Activated CD4-positive, alpha-beta T cell treated with anti-CD3 and anti-CD28 coated beads, Interleukin-2, amount 10 ng/mL, durations not matched to agents 7 days and 5 days (primary cell): ENCODE results near the gene WDR77. TPM values are rescaled to one million over a fixed set of nuclear protein-coding genes. Genes with fewer than 3 reads are reported as not detected.

Source experiments
- CTCF ChIA-PET: fragments of 350-600 bp; sonication (Branson Sonifier 250); formaldehyde crosslinking; loops from one replicate; lab custom pipeline; 2021; ENCODE audit warnings: antibody characterized with exemption; lab: Charles Lee
- POLR2A ChIA-PET: fragments of 350-600 bp; sonication (Branson Sonifier 250); formaldehyde crosslinking; loops from one replicate; lab custom pipeline; 2021; ENCODE audit warnings: antibody characterized with exemption; lab: Charles Lee
- DNase-seq: peaks from one replicate; pipeline ENCODE4 v3.0.0-alpha.2; 2020
- H3K27ac Mint-ChIP-seq: one replicate; pipeline ENCODE4 v1.8.0; 2021; ENCODE audit warnings: mild to moderate bottlenecking, moderate library complexity, mixed read lengths
- H3K27me3 Mint-ChIP-seq: one replicate; pipeline ENCODE4 v1.8.0; 2021; ENCODE audit warnings: mixed read lengths
- H3K36me3 Mint-ChIP-seq: one replicate; pipeline ENCODE4 v1.8.0; 2021; ENCODE audit warnings: low read depth, mixed read lengths
- H3K4me1 Mint-ChIP-seq: one replicate; pipeline ENCODE4 v1.8.0; 2021; ENCODE audit warnings: mixed read lengths
- H3K4me3 Mint-ChIP-seq: one replicate; pipeline ENCODE4 v1.8.0; 2021; ENCODE audit warnings: mild to moderate bottlenecking, moderate library complexity, mixed read lengths
- H3K9me3 Mint-ChIP-seq: one replicate; pipeline ENCODE4 v1.8.0; 2021; ENCODE audit warnings: mixed read lengths
- total RNA-seq, 2 experiments: library from RNA; stranded (reverse); gene quantifications; one replicate each; pipeline ENCODE4 v1.2.3, GENCODE V29; 2021

Gene WDR77
- total RNA-seq, 2 experiments from 2014 or later, result 46.1 to 48.6 TPM

GRCh38 chr1:111481387-111482221 is 32.5 kb upstream of the WDR77 start:
- Mint-ChIP-seq H3K9me3 (peaks cover 5% of the 10 kb centered on the region), H3K27ac (no peak overlapping the region), H3K36me3 (peaks cover 20% of the 10 kb centered on the region), H3K4me1 (peaks cover 42% of the 10 kb centered on the region), H3K4me3 (no peak overlapping the region), H3K27me3 (peaks cover 3% of the 10 kb centered on the region)
- ChIA-PET CTCF (interaction anchor here (0.6 to 1.9 kb wide), 18 partner anchors 17 to 1249 kb away, joined by 3 to 13 read pairs (median 3); partner anchors contain the start of genes ADORA3, INKA2 and TMIGD3), POLR2A (no interaction called here)
- DNase-seq, result peak; percentile 68

GRCh38 chr1:111480674-111481073 is 31.6 kb upstream of the WDR77 start:
- peak; percentile 2 for DNase-seq
- H3K4me3 Mint-ChIP-seq, result no peak overlapping the region
- peaks cover 5% of the 10 kb centered on the region for H3K9me3 Mint-ChIP-seq
- ChIA-PET POLR2A (no interaction called here), CTCF (interaction anchor here (1.0 to 1.4 kb wide), 4 partner anchors 27 to 280 kb away, joined by 3 to 10 read pairs (median 3); no protein-coding TSS in a partner anchor)
- peaks cover 52% of the 10 kb centered on the region for H3K4me1 Mint-ChIP-seq
- peaks cover 25% of the 10 kb centered on the region for H3K36me3 Mint-ChIP-seq
- no peak overlapping the region for H3K27ac Mint-ChIP-seq
- peaks cover 3% of the 10 kb centered on the region for H3K27me3 Mint-ChIP-seq

- peak; percentile 72 for DNase-seq
- peak overlapping the region; percentile 93 for H3K27ac Mint-ChIP-seq
- CTCF ChIA-PET, result interaction anchor here (0.9 to 2.8 kb wide), 12 partner anchors 9 to 293 kb away, joined by 3 to 10 read pairs (median 4); no protein-coding TSS in a partner anchor
- peaks cover 70% of the 10 kb centered on the region for H3K4me1 Mint-ChIP-seq
- peaks cover 5% of the 10 kb centered on the region for H3K9me3 Mint-ChIP-seq
- peaks cover 42% of the 10 kb centered on the region for H3K36me3 Mint-ChIP-seq
- peaks cover 3% of the 10 kb centered on the region for H3K27me3 Mint-ChIP-seq
- POLR2A ChIA-PET, result interaction anchor here (1.8 kb wide), 1 partner anchor 31 kb away, joined by 4 read pairs; no protein-coding TSS in a partner anchor
- peak overlapping the region; percentile 82 for H3K4me3 Mint-ChIP-seq
Measured at GRCh38 chr1:111476761-111477309, 27.8 kb upstream of the WDR77 start.

GRCh38 chr1:111476214-111476613 is 27.2 kb upstream of the WDR77 start:
- peaks cover 64% of the 10 kb centered on the region for H3K4me1 Mint-ChIP-seq
- POLR2A ChIA-PET, result interaction anchor here (1.8 kb wide), 1 partner anchor 32 kb away, joined by 4 read pairs; no protein-coding TSS in a partner anchor
- peaks cover 5% of the 10 kb centered on the region for H3K9me3 Mint-ChIP-seq
- H3K27ac Mint-ChIP-seq, result peak overlapping the region; percentile 93
- peak overlapping the region; percentile 82 for H3K4me3 Mint-ChIP-seq
- CTCF ChIA-PET, result interaction anchor here (0.9 to 2.8 kb wide), 10 partner anchors 9 to 293 kb away, joined by 3 to 9 read pairs (median 4); no protein-coding TSS in a partner anchor
- peaks cover 3% of the 10 kb centered on the region for H3K27me3 Mint-ChIP-seq
- no peak for DNase-seq
- H3K36me3 Mint-ChIP-seq, result peaks cover 42% of the 10 kb centered on the region

GRCh38 chr1:111475701-111476100 is 26.6 kb upstream of the WDR77 start:
- CTCF ChIA-PET, result interaction anchor here (0.9 to 2.5 kb wide), 6 partner anchors 8 to 279 kb away, joined by 3 to 9 read pairs (median 4); no protein-coding TSS in a partner anchor

GRCh38 chr1:111474521-111474920 is 25.5 kb upstream of the WDR77 start:
- Mint-ChIP-seq H3K9me3 (peaks cover 5% of the 10 kb centered on the region), H3K27ac (peak overlapping the region; percentile 93), H3K36me3 (peaks cover 42% of the 10 kb centered on the region), H3K27me3 (peaks cover 3% of the 10 kb centered on the region), H3K4me3 (peak overlapping the region; percentile 82), H3K4me1 (peaks cover 59% of the 10 kb centered on the region)
- no peak for DNase-seq
- POLR2A ChIA-PET, result interaction anchor here (0.6 kb wide), 1 partner anchor 38 kb away, joined by 3 read pairs; no protein-coding TSS in a partner anchor
- CTCF ChIA-PET, result interaction anchor here (0.6 to 2.5 kb wide), 3 partner anchors 34 to 1137 kb away, joined by 3 to 9 read pairs (median 4); no protein-coding TSS in a partner anchor

More at GRCh38 chr1:111475701-111476100, 26.6 kb upstream of the WDR77 start:
- Mint-ChIP-seq H3K4me1 (peaks cover 62% of the 10 kb centered on the region), H3K9me3 (peaks cover 5% of the 10 kb centered on the region), H3K4me3 (peak overlapping the region; percentile 82), H3K27me3 (peaks cover 3% of the 10 kb centered on the region), H3K27ac (peak overlapping the region; percentile 93), H3K36me3 (peaks cover 42% of the 10 kb centered on the region)
- POLR2A ChIA-PET, result interaction anchor here (1.8 kb wide), 1 partner anchor 32 kb away, joined by 4 read pairs; no protein-coding TSS in a partner anchor
- peak; percentile 42 for DNase-seq

- CTCF ChIA-PET, result interaction anchor here (0.6 to 2.5 kb wide), 2 partner anchors 34 to 1137 kb away, joined by 4 to 9 read pairs; no protein-coding TSS in a partner anchor
- Mint-ChIP-seq H3K27me3 (peaks cover 3% of the 10 kb centered on the region), H3K4me3 (peak overlapping the region; percentile 82), H3K36me3 (peaks cover 42% of the 10 kb centered on the region), H3K27ac (peak overlapping the region; percentile 93), H3K4me1 (peaks cover 59% of the 10 kb centered on the region), H3K9me3 (peaks cover 5% of the 10 kb centered on the region)
- POLR2A ChIA-PET, result interaction anchor here (0.6 kb wide), 1 partner anchor 38 kb away, joined by 3 read pairs; no protein-coding TSS in a partner anchor
- DNase-seq, result no peak
Measured at GRCh38 chr1:111474106-111474505, 25.1 kb upstream of the WDR77 start.

GRCh38 chr1:111471538-111471937 is 22.5 kb upstream of the WDR77 start:
- Mint-ChIP-seq H3K4me1 (peaks cover 36% of the 10 kb centered on the region), H3K4me3 (no peak overlapping the region), H3K9me3 (no peaks in the 10 kb centered on the region), H3K36me3 (peaks cover 24% of the 10 kb centered on the region), H3K27me3 (no peaks in the 10 kb centered on the region), H3K27ac (no peak overlapping the region)
- ChIA-PET CTCF (interaction anchor here (0.7 to 1.8 kb wide), 7 partner anchors 14 to 780 kb away, joined by 3 to 8 read pairs (median 4); no protein-coding TSS in a partner anchor), POLR2A (no interaction called here)
- no peak for DNase-seq

GRCh38 chr1:111471012-111471411 is 22.0 kb upstream of the WDR77 start:
- ChIA-PET CTCF (interaction anchor here (0.6 to 1.8 kb wide), 7 partner anchors 22 to 781 kb away, joined by 3 to 8 read pairs (median 3); no protein-coding TSS in a partner anchor), POLR2A (interaction anchor here (0.6 kb wide), 1 partner anchor 288 kb away, joined by 5 read pairs; no protein-coding TSS in a partner anchor)
- H3K9me3 Mint-ChIP-seq, result no peaks in the 10 kb centered on the region
- no peak overlapping the region for H3K4me3 Mint-ChIP-seq
- H3K4me1 Mint-ChIP-seq, result peaks cover 31% of the 10 kb centered on the region
- no peaks in the 10 kb centered on the region for H3K27me3 Mint-ChIP-seq
- peaks cover 22% of the 10 kb centered on the region for H3K36me3 Mint-ChIP-seq
- H3K27ac Mint-ChIP-seq, result no peak overlapping the region
- peak; percentile 82 for DNase-seq

GRCh38 chr1:111470596-111470995 is 21.5 kb upstream of the WDR77 start:
- Mint-ChIP-seq H3K4me1 (peaks cover 26% of the 10 kb centered on the region), H3K9me3 (no peaks in the 10 kb centered on the region), H3K36me3 (peaks cover 19% of the 10 kb centered on the region), H3K4me3 (no peak overlapping the region), H3K27ac (no peak overlapping the region), H3K27me3 (no peaks in the 10 kb centered on the region)
- no peak for DNase-seq
- ChIA-PET POLR2A (interaction anchor here (0.6 kb wide), 1 partner anchor 288 kb away, joined by 5 read pairs; no protein-coding TSS in a partner anchor), CTCF (interaction anchor here (0.6 to 1.2 kb wide), 3 partner anchors 277 to 516 kb away, joined by 3 to 8 read pairs (median 3); no protein-coding TSS in a partner anchor)

GRCh38 chr1:111469539-111469938 is 20.5 kb upstream of the WDR77 start:
- Mint-ChIP-seq H3K4me1 (peaks cover 22% of the 10 kb centered on the region), H3K36me3 (peaks cover 20% of the 10 kb centered on the region), H3K27me3 (no peaks in the 10 kb centered on the region), H3K9me3 (no peaks in the 10 kb centered on the region), H3K27ac (no peak overlapping the region), H3K4me3 (no peak overlapping the region)
- POLR2A ChIA-PET, result no interaction called here
- CTCF ChIA-PET, result interaction anchor here (1.6 to 1.8 kb wide), 2 partner anchors 9 to 21 kb away, joined by 5 to 6 read pairs; partner anchors contain the start of gene WDR77
- DNase-seq, result peak; percentile 5

GRCh38 chr1:111468717-111469100 is 19.7 kb upstream of the WDR77 start:
- H3K4me3 Mint-ChIP-seq, result no peak overlapping the region
- H3K4me1 Mint-ChIP-seq, result peaks cover 20% of the 10 kb centered on the region
- no peaks in the 10 kb centered on the region for H3K27me3 Mint-ChIP-seq
- POLR2A ChIA-PET, result no interaction called here
- H3K9me3 Mint-ChIP-seq, result no peaks in the 10 kb centered on the region
- peaks cover 22% of the 10 kb centered on the region for H3K36me3 Mint-ChIP-seq
- H3K27ac Mint-ChIP-seq, result no peak overlapping the region
- CTCF ChIA-PET, result interaction anchor here (0.7 to 1.8 kb wide), 3 partner anchors 10 to 29 kb away, joined by 3 to 6 read pairs (median 5); partner anchors contain the start of gene WDR77
- no peak for DNase-seq
